OCI-LY1 (cell line): ENCODE results near the gene GRIK3.

ENCODE experiments used
- H2AFZ ChIP-seq: fragments of 200-600 bp; sonication (generic), shearing (Covaris generic); 2 replicates; pipeline ENCODE4 v1.6.0; 2014; ENCODE audit warnings: antibody characterized with exemption, mild to moderate bottlenecking, low read length
- H3F3A ChIP-seq: fragments of 200-600 bp; sonication (generic), shearing (Covaris generic); 2 replicates; pipeline ENCODE4 v1.6.0; 2014; ENCODE audit warnings: mild to moderate bottlenecking, antibody characterized with exemption, low read length, moderate library complexity; ENCODE audit not compliant: insufficient read depth
- H3K27ac ChIP-seq: fragments of 200-600 bp; sonication (generic); 2 replicates; pipeline ENCODE4 v1.5.1; 2014; ENCODE audit warnings: low read length, mixed run types, mild to moderate bottlenecking, low read depth; ENCODE audit not compliant: poor library complexity, severe bottlenecking
- H3K27me3 ChIP-seq: fragments of 200-600 bp; sonication (generic); 2 replicates; pipeline ENCODE4 v1.6.0; 2014; ENCODE audit warnings: antibody characterized with exemption, mild to moderate bottlenecking, low read length, moderate library complexity; ENCODE audit not compliant: insufficient read depth
- H3K36me3 ChIP-seq: fragments of 200-600 bp; sonication (generic); 2 replicates; pipeline ENCODE4 v1.6.1; 2014; ENCODE audit warnings: mild to moderate bottlenecking, antibody characterized with exemption, low read length, moderate library complexity, mixed read lengths; ENCODE audit not compliant: insufficient read depth
- H3K4me1 ChIP-seq: fragments of 200-600 bp; sonication (generic); 2 replicates; pipeline ENCODE4 v1.5.1; 2014; ENCODE audit warnings: mild to moderate bottlenecking, low read length, moderate library complexity; ENCODE audit not compliant: insufficient read depth, severe bottlenecking
- H3K4me2 ChIP-seq: fragments of 200-600 bp; sonication (generic), shearing (Covaris generic); 2 replicates; pipeline ENCODE4 v1.6.1; 2014; ENCODE audit warnings: low read length
- H3K4me3 ChIP-seq: fragments of 200-600 bp; sonication (generic); 2 replicates; pipeline ENCODE4 v1.5.1; 2014; ENCODE audit warnings: low read length, low read depth, mild to moderate bottlenecking, mixed read lengths; ENCODE audit not compliant: poor library complexity, severe bottlenecking
- H3K79me2 ChIP-seq: fragments of 200-600 bp; shearing (Covaris generic); 2 replicates; pipeline ENCODE4 v1.6.1; 2016; ENCODE audit warnings: mixed run types, low read length, mixed read lengths; ENCODE audit not compliant: insufficient read depth
- H3K9ac ChIP-seq: fragments of 200-600 bp; sonication (generic), shearing (Covaris generic); 2 replicates; pipeline ENCODE4 v1.6.1; 2014; ENCODE audit warnings: mild to moderate bottlenecking, low read length, mixed read lengths
- H3K9me2 ChIP-seq: fragments of 200-600 bp; sonication (generic), shearing (Covaris generic); 2 replicates; pipeline ENCODE4 v1.6.1; 2014; ENCODE audit warnings: low read depth, mild to moderate bottlenecking, low read length, mixed read lengths
- H3K9me3 ChIP-seq: fragments of 200-600 bp; shearing (Covaris generic); 2 replicates; pipeline ENCODE4 v1.6.1; 2014; ENCODE audit warnings: low read length, mixed read lengths
- H4K20me1 ChIP-seq: fragments of 200-600 bp; sonication (generic), shearing (Covaris generic); 2 replicates; pipeline ENCODE4 v1.6.0; 2016; ENCODE audit warnings: mild to moderate bottlenecking, low read length; ENCODE audit not compliant: insufficient read depth
- EZH2 ChIP-seq: fragments of 200-600 bp; sonication (generic), shearing (Covaris generic); IDR thresholded peaks from 2 replicates; pipeline ENCODE4 v1.8.0; 2017; ENCODE audit warnings: borderline replicate concordance, mixed run types, mild to moderate bottlenecking, antibody characterized with exemption, low read length, moderate library complexity, mixed read lengths
- TF ChIP-seq, protein P1 (sequence below): fragments of 200-600 bp; sonication (generic), shearing (Covaris generic); IDR thresholded peaks from 2 replicates; pipeline ENCODE4 v1.5.1; 2017; ENCODE audit warnings: mild to moderate bottlenecking, antibody characterized with exemption, low read length, moderate library complexity, mixed read lengths

Gene GRIK3

DNA sequence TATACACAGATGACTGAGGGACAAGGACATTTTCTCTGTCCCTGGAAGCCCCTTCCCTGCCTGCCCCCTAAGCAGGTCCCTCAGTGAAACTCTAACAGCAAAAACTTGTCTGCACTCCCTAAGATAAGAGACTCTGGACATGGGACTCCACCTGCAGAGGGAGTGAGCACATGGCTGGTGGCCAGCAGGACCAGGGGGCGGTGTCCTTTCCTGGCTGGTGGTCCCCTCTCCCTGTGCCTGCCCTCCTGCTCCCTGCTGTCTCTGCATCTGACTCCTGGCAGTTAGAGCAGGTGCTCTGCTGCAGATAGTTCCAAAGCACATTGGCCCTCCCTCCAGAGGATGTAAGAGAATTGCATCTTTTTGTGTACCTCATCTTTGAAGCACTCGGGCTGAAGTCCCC lies 215.5 kb downstream of the GRIK3 start:
- Histone ChIP-seq H3K36me3 (no peaks in the 10 kb centered on the region), H2AFZ (no peak overlapping the region), H3K9me3 (no peaks in the 10 kb centered on the region), H3F3A (no peaks in the 10 kb centered on the region), H3K4me1 (no peaks in the 10 kb centered on the region), H3K27me3 (no peaks in the 10 kb centered on the region), H3K27ac (no peak overlapping the region), H3K4me3 (no peak overlapping the region), H3K9ac (no peak overlapping the region), H3K79me2 (no peaks in the 10 kb centered on the region), H3K9me2 (no peaks in the 10 kb centered on the region), H4K20me1 (no peaks in the 10 kb centered on the region), H3K4me2 (no peak overlapping the region)
- TF ChIP-seq, protein P1, sequence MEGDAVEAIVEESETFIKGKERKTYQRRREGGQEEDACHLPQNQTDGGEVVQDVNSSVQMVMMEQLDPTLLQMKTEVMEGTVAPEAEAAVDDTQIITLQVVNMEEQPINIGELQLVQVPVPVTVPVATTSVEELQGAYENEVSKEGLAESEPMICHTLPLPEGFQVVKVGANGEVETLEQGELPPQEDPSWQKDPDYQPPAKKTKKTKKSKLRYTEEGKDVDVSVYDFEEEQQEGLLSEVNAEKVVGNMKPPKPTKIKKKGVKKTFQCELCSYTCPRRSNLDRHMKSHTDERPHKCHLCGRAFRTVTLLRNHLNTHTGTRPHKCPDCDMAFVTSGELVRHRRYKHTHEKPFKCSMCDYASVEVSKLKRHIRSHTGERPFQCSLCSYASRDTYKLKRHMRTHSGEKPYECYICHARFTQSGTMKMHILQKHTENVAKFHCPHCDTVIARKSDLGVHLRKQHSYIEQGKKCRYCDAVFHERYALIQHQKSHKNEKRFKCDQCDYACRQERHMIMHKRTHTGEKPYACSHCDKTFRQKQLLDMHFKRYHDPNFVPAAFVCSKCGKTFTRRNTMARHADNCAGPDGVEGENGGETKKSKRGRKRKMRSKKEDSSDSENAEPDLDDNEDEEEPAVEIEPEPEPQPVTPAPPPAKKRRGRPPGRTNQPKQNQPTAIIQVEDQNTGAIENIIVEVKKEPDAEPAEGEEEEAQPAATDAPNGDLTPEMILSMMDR = no peak
- no peak for TF ChIP-seq EZH2

DNA sequence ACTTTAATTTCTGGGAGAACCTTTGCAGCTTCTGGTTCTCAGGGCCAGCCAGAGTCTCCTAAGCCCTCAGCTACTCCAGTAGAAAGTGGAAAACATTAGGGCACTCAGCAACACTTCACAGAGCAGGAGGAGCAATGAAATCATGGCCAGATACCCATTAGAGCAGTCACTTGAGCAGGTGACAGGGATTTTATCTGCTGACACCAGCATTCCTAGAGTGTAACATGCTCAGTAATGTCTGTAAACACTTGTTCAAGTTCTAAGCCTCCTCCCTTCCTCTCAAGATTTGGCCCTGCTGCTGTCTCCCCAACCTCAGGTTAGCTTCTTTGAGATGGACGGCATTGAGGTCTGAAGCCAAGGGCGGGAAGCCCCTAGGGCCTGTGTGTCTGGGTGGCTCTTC lies 218.0 kb downstream of the GRIK3 start:
- H2AFZ ChIP-seq = no peak overlapping the region
- H3K36me3 ChIP-seq = no peaks in the 10 kb centered on the region
- no peak overlapping the region for H3K27ac ChIP-seq
- no peaks in the 10 kb centered on the region for H3K79me2 ChIP-seq
- H3K9ac ChIP-seq = no peak overlapping the region
- no peaks in the 10 kb centered on the region for H4K20me1 ChIP-seq
- no peaks in the 10 kb centered on the region for H3K9me2 ChIP-seq
- no peaks in the 10 kb centered on the region for H3K4me1 ChIP-seq
- no peak overlapping the region for H3K4me2 ChIP-seq
- H3K27me3 ChIP-seq = no peaks in the 10 kb centered on the region
- no peak overlapping the region for H3K4me3 ChIP-seq
- H3F3A ChIP-seq = no peaks in the 10 kb centered on the region
- no peaks in the 10 kb centered on the region for H3K9me3 ChIP-seq
- TF ChIP-seq EZH2 = no peak

DNA sequence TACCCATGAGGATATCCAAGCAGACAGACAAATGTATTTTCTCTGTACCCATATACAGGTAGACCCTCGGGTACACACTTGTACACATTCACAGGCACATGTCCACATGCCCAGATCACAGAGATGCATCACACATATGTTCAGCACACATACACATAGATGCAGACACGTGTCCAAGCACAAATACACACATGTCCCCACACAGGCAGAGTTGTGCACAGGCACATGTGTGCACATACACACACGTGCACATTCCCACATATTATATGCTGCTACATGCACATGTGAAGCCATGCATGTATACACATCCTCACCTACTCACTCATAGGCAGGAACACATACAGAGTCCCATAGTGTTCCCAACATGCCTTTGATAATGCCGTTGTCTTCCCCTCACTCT lies 219.5 kb downstream of the GRIK3 start:
- TF ChIP-seq EZH2 = no peak
- TF ChIP-seq, protein P1 = no peak
- no peaks in the 10 kb centered on the region for H4K20me1 ChIP-seq
- no peak overlapping the region for H3K9ac ChIP-seq

DNA sequence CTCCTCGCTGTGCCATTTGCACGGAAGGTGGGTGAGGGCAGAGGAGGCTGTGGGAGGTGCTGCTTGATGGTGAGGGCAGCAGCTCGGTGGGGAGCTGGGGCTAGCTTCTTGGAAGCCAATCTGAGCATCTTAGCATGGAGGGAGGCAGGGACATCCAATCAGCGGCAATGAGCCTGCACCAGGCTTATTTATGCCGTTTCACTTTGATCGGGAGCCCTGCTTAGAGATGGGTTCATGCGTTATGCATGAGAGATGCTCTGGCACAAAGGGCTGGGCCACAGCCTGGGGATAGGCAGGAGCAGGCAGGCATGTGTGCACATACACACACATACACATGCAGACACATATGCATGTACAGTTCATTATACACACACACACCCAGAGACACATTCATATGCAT lies 220.2 kb downstream of the GRIK3 start:
- Histone ChIP-seq H3K4me3 (no peak overlapping the region), H3K27ac (no peak overlapping the region), H3K4me2 (no peak overlapping the region), H3K4me1 (no peaks in the 10 kb centered on the region), H3K9me2 (no peaks in the 10 kb centered on the region), H2AFZ (no peak overlapping the region), H3F3A (no peaks in the 10 kb centered on the region), H3K27me3 (no peaks in the 10 kb centered on the region), H4K20me1 (no peaks in the 10 kb centered on the region), H3K36me3 (no peaks in the 10 kb centered on the region), H3K9ac (no peak overlapping the region), H3K79me2 (no peaks in the 10 kb centered on the region), H3K9me3 (no peaks in the 10 kb centered on the region)
- TF ChIP-seq, protein P1 = no peak
- TF ChIP-seq EZH2 = no peak

More for the DNA sequence above, 219.5 kb downstream of the GRIK3 start:
- Histone ChIP-seq H3K79me2 (no peaks in the 10 kb centered on the region), H2AFZ (no peak overlapping the region), H3K4me1 (no peaks in the 10 kb centered on the region), H3K27me3 (no peaks in the 10 kb centered on the region), H3F3A (no peaks in the 10 kb centered on the region), H3K4me3 (no peak overlapping the region), H3K4me2 (no peak overlapping the region), H3K27ac (no peak overlapping the region), H3K9me3 (no peaks in the 10 kb centered on the region), H3K36me3 (no peaks in the 10 kb centered on the region), H3K9me2 (no peaks in the 10 kb centered on the region)
